T-cell (primary cell): ENCODE results near the gene SLU7. TPM values are rescaled to one million over a fixed set of nuclear protein-coding genes. Genes with fewer than 3 reads are reported as not detected.

Experiments
- ATAC-seq, 4 experiments: fragments of 200-7000 bp in 3 of 4; fragments of 150-1000 bp in 1 of 4; cut with Tn5 transposase; replicated peaks in 1 of 4; 1 replicate in 3 of 4; 2 replicates in 1 of 4; pipeline ENCODE4 v1.10.0; 2021; ENCODE audit warnings: moderate library complexity in 3 of 4, mild to moderate bottlenecking in 2 of 4, moderate number of reproducible peaks in 1 of 4
- CTCF ChIA-PET, 2 donors: fragments of 300-600 bp; sonication (Branson Sonifier 250); formaldehyde crosslinking; loops; one replicate each; lab custom pipeline; 2022; ENCODE audit warnings: antibody characterized with exemption in 2 of 2; lab: Charles Lee
- POLR2A ChIA-PET, 2 donors: fragments of 300-600 bp; sonication (Branson Sonifier 250); formaldehyde crosslinking; loops; one replicate each; lab custom pipeline; 2022; ENCODE audit warnings: antibody characterized with exemption in 2 of 2; lab: Charles Lee
- DNase-seq, 35 experiments: peaks; one replicate each; pipeline versions ENCODE4 v3.0.0 to v3.0.0-alpha.2; 2013 to 2023
- H3K27ac ChIP-seq: one replicate; pipeline ENCODE4 v1.5.1; 2013; ENCODE audit warnings: low read length
- H3K27me3 ChIP-seq, 2 experiments: replicated peaks in 1 of 2; 1 replicate in 1 of 2; 2 replicates in 1 of 2; pipeline versions ENCODE4 v1.6.1 to v1.7.0; 2013; ENCODE audit warnings: low read length in 1 of 2, mixed read lengths in 1 of 2; ENCODE audit not compliant: control insufficient read depth in 2 of 2, insufficient read depth in 2 of 2; ENCODE audit errors: extremely low read depth in 1 of 2
- H3K36me3 ChIP-seq, 2 donors: 1 replicate in 1 of 2; 2 replicates in 1 of 2; pipeline versions ENCODE4 v1.6.1 to v1.7.0; 2013; ENCODE audit warnings: low read length in 1 of 2; ENCODE audit not compliant: control insufficient read depth in 2 of 2, insufficient read depth in 1 of 2; ENCODE audit errors: extremely low read depth in 1 of 2
- H3K4me1 ChIP-seq, 2 experiments: 1 replicate in 1 of 2; 2 replicates in 1 of 2; pipeline versions ENCODE4 v1.6.1 to v1.7.0; 2013; ENCODE audit warnings: low read length in 2 of 2, mixed read lengths in 1 of 2; ENCODE audit not compliant: insufficient read depth in 2 of 2, control insufficient read depth in 1 of 2; ENCODE audit errors: extremely low read depth in 1 of 2
- H3K4me3 ChIP-seq, 2 donors: 1 replicate in 1 of 2; 2 replicates in 1 of 2; pipeline versions ENCODE4 v1.5.1 to v1.7.0; 2013; ENCODE audit warnings: mild to moderate bottlenecking in 2 of 2, low read length in 1 of 2, moderate library complexity in 1 of 2; ENCODE audit not compliant: control insufficient read depth in 1 of 2; ENCODE audit errors: extremely low read depth in 1 of 2
- H3K9me3 ChIP-seq: 2 replicates; pipeline ENCODE4 v1.7.0; 2013
- H3K27ac Mint-ChIP-seq, 2 donors: one replicate each; pipeline ENCODE4 v1.8.0; 2020 to 2021; ENCODE audit warnings: mild to moderate bottlenecking in 2 of 2, mixed read lengths in 2 of 2
- H3K27me3 Mint-ChIP-seq, 2 donors: one replicate each; pipeline ENCODE4 v1.8.0; 2021 to 2022; ENCODE audit warnings: mixed read lengths in 2 of 2
- H3K36me3 Mint-ChIP-seq: one replicate; pipeline ENCODE4 v1.8.0; 2021; ENCODE audit warnings: mixed read lengths
- H3K4me1 Mint-ChIP-seq, 3 donors: one replicate each; pipeline ENCODE4 v1.8.0; 2020 to 2022; ENCODE audit warnings: mixed read lengths in 3 of 3, mild to moderate bottlenecking in 1 of 3
- H3K4me3 Mint-ChIP-seq, 3 donors: one replicate each; pipeline ENCODE4 v1.8.0; 2020 to 2022; ENCODE audit warnings: mild to moderate bottlenecking in 3 of 3, mixed read lengths in 3 of 3, moderate library complexity in 3 of 3
- H3K9me3 Mint-ChIP-seq, 3 donors: one replicate each; pipeline ENCODE4 v1.8.0; 2020 to 2022; ENCODE audit warnings: mixed read lengths in 3 of 3
- WGBS: methylation state at CpG from one replicate; pipeline ENCODE4 v1.1.5; 2013; ENCODE audit warnings: missing lambda C conversion rate; ENCODE audit not compliant: insufficient coverage; 5-methylcytosine and 5-hydroxymethylcytosine counted together
- total RNA-seq, 35 experiments: library from RNA in 6 of 35; stranded (reverse) in 6 of 35; fragments of 120-200 nt in 1 of 35; gene quantifications; one replicate each; pipeline versions ENCODE4 v1.2.1 to v1.2.4 and lab custom pipeline; 2013 to 2026

Gene SLU7
- total RNA-seq, 5 donors from 2014 or later (not counting 1 experiment from before 2014, with no cell fraction given): 64.9 to 76.8 (median 75.2) TPM

- no peak overlapping the region for H3K27ac Mint-ChIP-seq
- WGBS: 100% methylated on average over 3 of the region's 7 CpGs
- CTCF ChIA-PET: no interaction called here
Measured at GRCh38 chr5:160357861-160358411, 60.9 kb downstream of the SLU7 start.

GRCh38 chr5:160357394-160357793, 61.5 kb downstream of the SLU7 start:
- H3K4me1 Mint-ChIP-seq: peaks cover 0 to 5% (median 0%) of the 10 kb centered on the region in 3 donors
- Histone ChIP-seq H3K4me3 (no peak overlapping the region), H3K27ac (no peak overlapping the region), H3K27me3 (no peaks in the 10 kb centered on the region), H3K36me3 (no peaks in the 10 kb centered on the region), H3K9me3 (no peaks in the 10 kb centered on the region), H3K4me1 (no peaks in the 10 kb centered on the region)
- no peaks in the 10 kb centered on the region for H3K9me3 Mint-ChIP-seq
- DNase-seq: no peak
- ChIA-PET POLR2A (no interaction called here), CTCF (no interaction called here)
- 57% methylated on average over 6 of the region's 7 CpGs for WGBS
- peaks cover 7 to 10% of the 10 kb centered on the region in 2 donors for H3K27me3 Mint-ChIP-seq
- H3K4me3 Mint-ChIP-seq: no peak overlapping the region
- ATAC-seq: no peak
- H3K36me3 Mint-ChIP-seq: no peaks in the 10 kb centered on the region
- no peak overlapping the region for H3K27ac Mint-ChIP-seq

More at GRCh38 chr5:160357861-160358411, 60.9 kb downstream of the SLU7 start:
- ATAC-seq (no peak), DNase-seq (no peak)
- Histone ChIP-seq H3K36me3 (no peaks in the 10 kb centered on the region), H3K27ac (no peak overlapping the region), H3K4me3 (no peak overlapping the region), H3K4me1 (no peaks in the 10 kb centered on the region), H3K9me3 (no peaks in the 10 kb centered on the region), H3K27me3 (no peaks in the 10 kb centered on the region)
- Mint-ChIP-seq H3K4me1 (peaks cover 0 to 5% (median 0%) of the 10 kb centered on the region in 3 donors), H3K36me3 (no peaks in the 10 kb centered on the region), H3K9me3 (no peaks in the 10 kb centered on the region), H3K4me3 (no peak overlapping the region), H3K27me3 (peaks cover 7 to 10% of the 10 kb centered on the region in 2 donors)
- POLR2A ChIA-PET: no interaction called here

- H3K27ac Mint-ChIP-seq: no peak overlapping the region
- POLR2A ChIA-PET: no interaction called here
Measured at GRCh38 chr5:160356550-160357347, 62.1 kb downstream of the SLU7 start.

GRCh38 chr5:160354666-160355065, 64.2 kb downstream of the SLU7 start:
- Mint-ChIP-seq H3K27me3 (peaks cover 0 to 7% of the 10 kb centered on the region in 2 donors), H3K36me3 (no peaks in the 10 kb centered on the region), H3K4me3 (no peak overlapping the region), H3K4me1 (no peaks in the 10 kb centered on the region), H3K9me3 (no peaks in the 10 kb centered on the region), H3K27ac (no peak overlapping the region)
- CTCF ChIA-PET: no interaction called here
- ATAC-seq (no peak), DNase-seq (no peak)
- no peak overlapping the region for H3K27ac ChIP-seq
- no peaks in the 10 kb centered on the region for H3K27me3 ChIP-seq
- no peak overlapping the region for H3K4me3 ChIP-seq
- no peaks in the 10 kb centered on the region for H3K4me1 ChIP-seq
- no peaks in the 10 kb centered on the region for H3K9me3 ChIP-seq
- 89% methylated on average over 14 of the region's 14 CpGs for WGBS
- POLR2A ChIA-PET: no interaction called here
- H3K36me3 ChIP-seq: no peaks in the 10 kb centered on the region

More at GRCh38 chr5:160356550-160357347, 62.1 kb downstream of the SLU7 start:
- ATAC-seq (no peak), DNase-seq (no peak)
- Mint-ChIP-seq H3K4me3 (no peak overlapping the region), H3K4me1 (peaks cover 0 to 5% (median 0%) of the 10 kb centered on the region in 3 donors), H3K27me3 (peaks cover 7 to 10% of the 10 kb centered on the region in 2 donors), H3K9me3 (no peaks in the 10 kb centered on the region), H3K36me3 (no peaks in the 10 kb centered on the region)
- H3K27ac ChIP-seq: no peak overlapping the region
- H3K27me3 ChIP-seq: no peaks in the 10 kb centered on the region
- H3K9me3 ChIP-seq: no peaks in the 10 kb centered on the region
- no peaks in the 10 kb centered on the region for H3K4me1 ChIP-seq
- CTCF ChIA-PET: no interaction called here
- 96% methylated on average over 3 of the region's 7 CpGs for WGBS
- no peaks in the 10 kb centered on the region for H3K36me3 ChIP-seq
- H3K4me3 ChIP-seq: no peak overlapping the region

- H3K9me3 Mint-ChIP-seq: no peaks in the 10 kb centered on the region
- ChIA-PET CTCF (interaction anchor here in 1 of 2 donors (0.7 kb wide), 1 partner anchor 20 kb away, joined by 6 read pairs; no protein-coding TSS in a partner anchor), POLR2A (no interaction called here)
- Histone ChIP-seq H3K27ac (no peak overlapping the region), H3K36me3 (no peaks in the 10 kb centered on the region), H3K27me3 (peaks cover 0 to 4% of the 10 kb centered on the region in 2 experiments), H3K9me3 (no peaks in the 10 kb centered on the region), H3K4me1 (no peaks in the 10 kb centered on the region), H3K4me3 (no peak overlapping the region)
- no peak overlapping the region for H3K27ac Mint-ChIP-seq
- H3K4me1 Mint-ChIP-seq: no peaks in the 10 kb centered on the region
- no peak for DNase-seq
- H3K4me3 Mint-ChIP-seq: no peak overlapping the region
- H3K36me3 Mint-ChIP-seq: no peaks in the 10 kb centered on the region
- ATAC-seq: no peak
- H3K27me3 Mint-ChIP-seq: peaks cover 0 to 7% of the 10 kb centered on the region in 2 donors
- 90% methylated on average over 7 of the region's 8 CpGs for WGBS
Measured at GRCh38 chr5:160353379-160353778, 65.5 kb downstream of the SLU7 start.

GRCh38 chr5:160352308-160352707, 66.6 kb downstream of the SLU7 start:
- POLR2A ChIA-PET: interaction anchor here in 1 of 2 donors (0.5 kb wide), 1 partner anchor 271 kb away, joined by 4 read pairs; no protein-coding TSS in a partner anchor
- Mint-ChIP-seq H3K27ac (no peak overlapping the region), H3K9me3 (no peaks in the 10 kb centered on the region), H3K27me3 (peaks cover 0 to 7% of the 10 kb centered on the region in 2 donors), H3K36me3 (no peaks in the 10 kb centered on the region), H3K4me1 (no peaks in the 10 kb centered on the region), H3K4me3 (no peak overlapping the region)
- no peaks in the 10 kb centered on the region for H3K9me3 ChIP-seq
- ATAC-seq (no peak), DNase-seq (no peak)
- no peaks in the 10 kb centered on the region for H3K36me3 ChIP-seq
- no peaks in the 10 kb centered on the region for H3K4me1 ChIP-seq
- no peak overlapping the region for H3K27ac ChIP-seq
- no peak overlapping the region for H3K4me3 ChIP-seq
- no CpG with 5 or more reads among the region's 4 CpGs for WGBS
- H3K27me3 ChIP-seq: peaks cover 0 to 4% of the 10 kb centered on the region in 2 experiments
- CTCF ChIA-PET: interaction anchor here in 1 of 2 donors (0.7 to 1.3 kb wide), 3 partner anchors 9 to 153 kb away, joined by 3 to 10 read pairs (median 4); no protein-coding TSS in a partner anchor
